ENCODE measurements around the gene KCNMA1. TPM values are rescaled to one million over a fixed set of nuclear protein-coding genes. Genes with fewer than 3 reads are reported as not detected.
A peak's percentile ranks its signal among the peaks of the same experiment; 100 is the strongest.

KCNMA1 gene
- total RNA-seq, 3 donors from 2014 or later: 45.4 to 312 (median 62.4) TPM

GRCh38 chr10:77514870-77515269 lies 122.7 kb downstream of the KCNMA1 start:
- DNase-seq: no peak
- no peak overlapping the region for H3K4me3 ChIP-seq
- intact Hi-C loops (cut with DNase I, micrococcal nuclease): no loop called here
- H3K9me3 ChIP-seq: no peaks in the 10 kb centered on the region
- H3K36me3 ChIP-seq (ENCODE audit: low read depth): no peaks in the 10 kb centered on the region
- no peak for ATAC-seq
- TF ChIP-seq CTCF (IDR thresholded peaks at IDR 0.05): no peak
- peaks cover 11% of the 10 kb centered on the region for H3K4me1 ChIP-seq (ENCODE audit: low read depth)

DNA sequence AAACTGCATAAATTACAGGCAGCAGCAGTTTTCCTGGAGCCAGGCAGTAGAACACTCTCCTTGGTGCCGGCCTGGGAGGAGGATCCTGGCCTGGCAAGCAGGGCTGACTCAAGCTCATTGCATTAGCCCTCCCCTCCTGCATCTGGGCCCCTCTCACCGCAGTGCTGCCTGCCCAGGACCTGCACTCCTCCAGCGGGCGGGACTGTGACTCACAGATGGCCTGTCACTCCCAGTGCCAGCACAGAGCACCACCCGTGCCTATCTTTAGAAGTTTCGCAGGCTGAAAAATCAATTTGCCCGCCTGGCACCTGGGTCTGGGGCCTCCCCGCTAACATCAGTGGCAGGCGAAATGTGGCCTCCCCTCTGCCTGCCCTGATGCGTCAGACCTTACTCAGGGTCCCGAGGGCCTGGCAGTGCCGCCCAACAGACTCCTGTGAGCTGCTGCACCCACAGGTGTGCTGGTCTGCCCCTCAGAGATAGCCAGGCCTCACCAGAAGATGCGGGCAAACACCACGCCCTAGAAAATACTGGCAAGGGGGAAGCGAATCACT lies 123.8 kb downstream of the KCNMA1 start:
- no peak for TF ChIP-seq CTCF (IDR thresholded peaks at IDR 0.05)
- Histone ChIP-seq H3K4me3 (no peak overlapping the region), H3K9me3 (no peaks in the 10 kb centered on the region), H3K36me3 (ENCODE audit: low read depth) (no peaks in the 10 kb centered on the region), H3K4me1 (ENCODE audit: low read depth) (peaks cover 11% of the 10 kb centered on the region)
- intact Hi-C loops (cut with DNase I, micrococcal nuclease): no loop called here
- DNase-seq (peak; percentile 29 to 72 (median 53)), ATAC-seq (peak; percentile 82)

DNA sequence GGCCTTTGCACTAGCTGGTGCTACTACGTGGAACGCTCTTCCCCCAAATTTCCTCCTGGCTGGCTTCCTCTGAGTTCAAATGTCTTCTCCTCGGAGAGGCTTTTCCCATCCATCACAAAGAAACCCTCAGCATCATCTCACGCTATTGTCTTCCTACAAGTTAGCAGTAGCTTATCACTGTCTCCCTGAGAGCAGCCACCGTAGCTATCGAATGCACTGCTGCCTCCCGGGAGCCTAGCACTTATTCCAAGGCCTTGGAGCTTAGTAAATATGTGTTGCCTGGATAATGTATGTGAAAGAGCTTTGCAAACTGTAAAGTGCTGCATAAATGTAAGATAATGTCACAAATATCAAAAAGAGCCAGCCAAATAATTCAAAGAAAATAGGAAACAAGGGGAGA lies 124.4 kb downstream of the KCNMA1 start:
- intact Hi-C loops (cut with DNase I, micrococcal nuclease): no loop called here
- no peaks in the 10 kb centered on the region for H3K36me3 ChIP-seq (ENCODE audit: low read depth)
- H3K4me3 ChIP-seq: no peak overlapping the region
- ATAC-seq (no peak), DNase-seq (no peak)
- no peaks in the 10 kb centered on the region for H3K9me3 ChIP-seq
- no peak for TF ChIP-seq CTCF (IDR thresholded peaks at IDR 0.05)
- H3K4me1 ChIP-seq (ENCODE audit: low read depth): peaks cover 11% of the 10 kb centered on the region

GRCh38 chr10:77512219-77512578 lies 125.4 kb downstream of the KCNMA1 start:
- ATAC-seq (peak; percentile 24), DNase-seq (no peak)
- Histone ChIP-seq H3K4me3 (no peak overlapping the region), H3K36me3 (ENCODE audit: low read depth) (no peaks in the 10 kb centered on the region), H3K4me1 (ENCODE audit: low read depth) (peaks cover 11% of the 10 kb centered on the region), H3K9me3 (no peaks in the 10 kb centered on the region)
- intact Hi-C loops (cut with DNase I, micrococcal nuclease): no loop called here
- TF ChIP-seq CTCF (IDR thresholded peaks at IDR 0.05): no peak

DNA sequence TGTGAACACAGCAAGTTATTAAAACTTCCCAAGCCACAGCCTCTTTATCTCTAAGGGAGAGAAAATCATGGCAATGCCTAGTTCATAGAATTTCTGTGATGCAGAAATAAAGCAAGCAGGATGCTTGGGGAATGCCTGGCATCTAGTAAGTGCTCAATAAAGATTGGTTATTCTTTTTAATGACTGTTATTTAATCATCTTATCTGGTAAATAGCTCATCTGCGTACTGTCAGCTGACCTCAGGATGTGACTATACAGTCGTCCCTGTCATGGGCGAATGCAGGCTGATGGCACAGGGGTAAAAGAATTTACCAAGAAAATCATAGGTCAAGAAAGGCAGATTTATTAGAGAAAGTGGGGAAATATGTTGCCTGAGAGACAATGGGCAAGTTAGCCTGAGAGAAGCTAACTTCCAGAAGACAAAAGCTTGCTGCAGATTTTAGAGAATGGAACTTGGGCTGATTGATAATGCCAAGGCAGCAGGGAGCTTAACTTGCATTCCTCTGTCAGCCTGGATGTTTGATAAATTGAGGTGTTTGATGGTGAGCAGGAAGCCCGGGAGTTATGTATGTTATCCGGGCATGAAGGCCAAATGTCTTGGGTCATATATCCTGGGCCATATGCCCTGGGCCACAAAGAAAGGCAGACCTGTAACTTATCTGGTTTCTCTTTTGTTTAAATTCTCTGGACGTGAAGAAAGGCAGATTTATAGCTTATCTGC lies 126.0 kb downstream of the KCNMA1 start:
- Histone ChIP-seq H3K36me3 (ENCODE audit: low read depth) (no peaks in the 10 kb centered on the region), H3K4me3 (no peak overlapping the region), H3K4me1 (ENCODE audit: low read depth) (peaks cover 11% of the 10 kb centered on the region), H3K9me3 (no peaks in the 10 kb centered on the region)
- no peak for TF ChIP-seq CTCF (IDR thresholded peaks at IDR 0.05)
- DNase-seq (no peak), ATAC-seq (peak; percentile 13)
- intact Hi-C loops (cut with DNase I, micrococcal nuclease): no loop called here
